ENCODE results near the gene ARHGEF28. TPM values are rescaled to one million over a fixed set of nuclear protein-coding genes. Genes with fewer than 3 reads are reported as not detected.

ARHGEF28 gene
- polyA plus RNA-seq, 3 donors: not detected

DNA sequence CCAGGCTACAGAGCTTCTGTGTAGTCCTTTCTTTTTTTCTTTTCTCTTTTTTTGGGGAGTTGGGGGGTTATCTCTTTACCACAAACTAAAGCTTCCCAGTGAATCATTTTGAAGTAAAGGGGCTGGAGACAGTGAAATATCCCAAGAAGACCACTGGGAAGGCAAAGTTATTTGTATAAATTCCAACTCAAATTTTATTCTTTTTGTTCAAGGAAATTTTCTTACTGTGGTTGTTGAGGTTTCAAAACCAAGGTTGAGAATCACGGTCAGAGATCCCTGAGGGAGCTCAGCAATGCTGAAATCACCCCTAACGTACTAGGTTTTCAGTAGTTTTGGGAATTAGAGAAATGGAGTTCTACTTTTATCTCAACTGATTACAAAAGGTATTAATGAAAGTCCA is 175.7 kb downstream of the ARHGEF28 start:
- Histone ChIP-seq H3K79me2 (ENCODE audit: insufficient read depth, low read length) (no peaks in the 10 kb centered on the region), H3K36me3 (replicated peaks in 1 of 2; ENCODE audit: control insufficient read depth in 1 of 2, insufficient read depth in 2 of 2, low read length in 2 of 2) (no peaks in the 10 kb centered on the region), H3K9me3 (replicated peaks in 1 of 2; ENCODE audit: control insufficient read depth in 1 of 2, insufficient read depth in 1 of 2, low read length in 2 of 2) (no peaks in the 10 kb centered on the region), H3K4me2 (replicated peaks; ENCODE audit: extremely low read depth, low read length, poor library complexity, severe bottlenecking) (no peak overlapping the region), H3K27ac (ENCODE audit: low read depth in 1 of 2, low read length in 2 of 2) (no peak overlapping the region), H4K20me1 (ENCODE audit: insufficient read depth, low read length) (no peaks in the 10 kb centered on the region), H3K4me1 (ENCODE audit: control insufficient read depth in 1 of 2, insufficient read depth in 2 of 2, low read length in 2 of 2) (peaks cover 2 to 7% of the 10 kb centered on the region in 2 donors), H2AFZ (ENCODE audit: insufficient read depth, low read depth, low read length, poor library complexity, severe bottlenecking) (no peak overlapping the region), H3K27me3 (ENCODE audit: control insufficient read depth in 2 of 2, insufficient read depth in 2 of 2, low read length in 2 of 2) (no peaks in the 10 kb centered on the region), H3K4me3 (replicated peaks in 1 of 3; ENCODE audit: low read depth in 2 of 3, low read length in 3 of 3) (no peak overlapping the region), H3K9ac (ENCODE audit: insufficient read depth, low read length, poor library complexity, severe bottlenecking) (no peak overlapping the region)
- H3K36me3 Mint-ChIP-seq: no peaks in the 10 kb centered on the region
- intact Hi-C loops (cut with micrococcal nuclease): no loop called here
- no peaks in the 10 kb centered on the region for H3K9me3 Mint-ChIP-seq
- H3K27me3 Mint-ChIP-seq (ENCODE audit: low read depth in 3 of 3): no peaks in the 10 kb centered on the region
- peaks cover 17% of the 10 kb centered on the region for H3K4me1 Mint-ChIP-seq
- WGBS (ENCODE audit: insufficient coverage): no CpG with 5 or more reads among the region's 2 CpGs
- DNase-seq: no peak
- no peak overlapping the region for H3K27ac Mint-ChIP-seq
- no peak overlapping the region for H3K4me3 Mint-ChIP-seq
- no peak for TF ChIP-seq CTCF (IDR thresholded peaks at IDR 0.05)

GRCh38 chr5:73805449-73805848 is 179.5 kb downstream of the ARHGEF28 start:
- Histone ChIP-seq H3K4me2 (replicated peaks; ENCODE audit: extremely low read depth, low read length, poor library complexity, severe bottlenecking) (no peak overlapping the region), H3K79me2 (ENCODE audit: insufficient read depth, low read length) (no peaks in the 10 kb centered on the region), H2AFZ (ENCODE audit: insufficient read depth, low read depth, low read length, poor library complexity, severe bottlenecking) (no peak overlapping the region), H3K36me3 (replicated peaks in 1 of 2; ENCODE audit: control insufficient read depth in 1 of 2, insufficient read depth in 2 of 2, low read length in 2 of 2) (no peaks in the 10 kb centered on the region), H3K4me1 (ENCODE audit: control insufficient read depth in 1 of 2, insufficient read depth in 2 of 2, low read length in 2 of 2) (no peaks in the 10 kb centered on the region), H3K27me3 (ENCODE audit: control insufficient read depth in 2 of 2, insufficient read depth in 2 of 2, low read length in 2 of 2) (no peaks in the 10 kb centered on the region), H3K9me3 (replicated peaks in 1 of 2; ENCODE audit: control insufficient read depth in 1 of 2, insufficient read depth in 1 of 2, low read length in 2 of 2) (no peaks in the 10 kb centered on the region), H3K4me3 (replicated peaks in 1 of 3; ENCODE audit: low read depth in 2 of 3, low read length in 3 of 3) (no peak overlapping the region), H3K27ac (ENCODE audit: low read depth in 1 of 2, low read length in 2 of 2) (no peak overlapping the region), H3K9ac (ENCODE audit: insufficient read depth, low read length, poor library complexity, severe bottlenecking) (no peak overlapping the region), H4K20me1 (ENCODE audit: insufficient read depth, low read length) (no peaks in the 10 kb centered on the region)
- no CpG with 5 or more reads among the region's 3 CpGs for WGBS (ENCODE audit: insufficient coverage)
- peaks cover 0 to 2% (median 0%) of the 10 kb centered on the region in 3 donors for H3K27me3 Mint-ChIP-seq (ENCODE audit: low read depth in 3 of 3)
- H3K36me3 Mint-ChIP-seq: no peaks in the 10 kb centered on the region
- H3K9me3 Mint-ChIP-seq: no peaks in the 10 kb centered on the region
- intact Hi-C loops (cut with micrococcal nuclease): no loop called here
- no peak overlapping the region for H3K27ac Mint-ChIP-seq
- H3K4me3 Mint-ChIP-seq: no peak overlapping the region
- peaks cover 8% of the 10 kb centered on the region for H3K4me1 Mint-ChIP-seq
- TF ChIP-seq CTCF (IDR thresholded peaks at IDR 0.05): no peak
- DNase-seq: no peak

All from CD14-positive monocyte (primary cell).